A549 (cell line): ENCODE results near the gene MCTP1.

ENCODE experiments used
- BHLHE40 ChIP-seq: IDR thresholded peaks from 2 replicates; pipeline ENCODE4 v1.6.1; 2012; ENCODE audit warnings: low read depth, low read length, inconsistent platforms
- CBX2 ChIP-seq: fragments of 200-600 bp; sonication (generic); IDR thresholded peaks from 2 replicates; pipeline ENCODE4 v1.6.1; 2016; ENCODE audit warnings: low read depth, mild to moderate bottlenecking, borderline replicate concordance
- CEBPB ChIP-seq, 2 experiments: fragments of >200 bp in 1 of 2; sonication (Bioruptor Twin) in 1 of 2; formaldehyde crosslinking in 1 of 2; IDR thresholded peaks; 2 replicates each; pipeline ENCODE4 v1.6.1; 2012 to 2016
- ELK1 ChIP-seq: fragments of 150-350 bp; IDR thresholded peaks from 2 replicates; pipeline ENCODE4 v1.6.1; 2014; ENCODE audit warnings: low read depth, mild to moderate bottlenecking, low read length
- EP300 ChIP-seq, 2 experiments: fragments of >200 bp; sonication (Bioruptor Twin); formaldehyde crosslinking; IDR thresholded peaks; 2 replicates in 1 of 2; 3 replicates in 1 of 2; pipeline ENCODE4 v1.6.1; 2016 to 2017
- POLR2A ChIP-seq: IDR thresholded peaks from 2 replicates; pipeline ENCODE4 v1.6.1; 2012; ENCODE audit warnings: mild to moderate bottlenecking, low read length
- SREBF2 ChIP-seq: fragments of 450-650 bp; IDR thresholded peaks from 2 replicates; pipeline ENCODE4 v1.6.1; 2014; ENCODE audit warnings: mild to moderate bottlenecking, moderate library complexity
- ZSCAN20 ChIP-seq: fragments of 250-450 bp; sonication (Bioruptor Pico); IDR thresholded peaks from 2 replicates; pipeline ENCODE4 v1.8.0; 2022; ENCODE audit warnings: mild to moderate bottlenecking, moderate library complexity
- TF ChIP-seq, protein P1 (sequence below): fragments of >200 bp; sonication (Bioruptor Twin); formaldehyde crosslinking; IDR thresholded peaks from 3 replicates; pipeline ENCODE4 v1.5.1; 2016
- TF ChIP-seq, protein P2 (sequence below): fragments of 200-600 bp; sonication (generic); IDR thresholded peaks from 2 replicates; pipeline ENCODE4 v1.6.1; 2016; ENCODE audit warnings: antibody characterized with exemption, mild to moderate bottlenecking, moderate library complexity

DNA sequence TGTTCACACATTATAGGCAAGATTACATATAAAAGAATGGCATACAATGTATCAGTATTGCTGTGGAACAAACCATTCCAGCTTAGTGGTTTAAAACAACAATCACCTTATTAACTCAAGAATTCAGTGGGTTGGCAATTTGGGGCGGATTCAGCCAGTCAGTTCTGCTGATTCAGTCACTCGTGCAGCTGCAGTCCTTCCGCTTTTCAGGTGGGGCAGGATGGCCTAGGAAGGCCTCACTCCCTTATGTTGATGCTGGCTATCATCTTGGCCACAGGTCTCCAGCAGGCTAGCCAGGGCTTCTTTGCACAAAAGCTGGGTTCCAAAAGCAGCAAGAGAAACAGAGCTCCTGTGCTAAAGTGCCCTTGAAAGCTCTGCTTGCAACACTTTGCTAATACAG lies 150.6 kb downstream of the MCTP1 start:
- TF ChIP-seq SREBF2: no peak
- TF ChIP-seq ELK1: no peak
- TF ChIP-seq, protein P1, sequence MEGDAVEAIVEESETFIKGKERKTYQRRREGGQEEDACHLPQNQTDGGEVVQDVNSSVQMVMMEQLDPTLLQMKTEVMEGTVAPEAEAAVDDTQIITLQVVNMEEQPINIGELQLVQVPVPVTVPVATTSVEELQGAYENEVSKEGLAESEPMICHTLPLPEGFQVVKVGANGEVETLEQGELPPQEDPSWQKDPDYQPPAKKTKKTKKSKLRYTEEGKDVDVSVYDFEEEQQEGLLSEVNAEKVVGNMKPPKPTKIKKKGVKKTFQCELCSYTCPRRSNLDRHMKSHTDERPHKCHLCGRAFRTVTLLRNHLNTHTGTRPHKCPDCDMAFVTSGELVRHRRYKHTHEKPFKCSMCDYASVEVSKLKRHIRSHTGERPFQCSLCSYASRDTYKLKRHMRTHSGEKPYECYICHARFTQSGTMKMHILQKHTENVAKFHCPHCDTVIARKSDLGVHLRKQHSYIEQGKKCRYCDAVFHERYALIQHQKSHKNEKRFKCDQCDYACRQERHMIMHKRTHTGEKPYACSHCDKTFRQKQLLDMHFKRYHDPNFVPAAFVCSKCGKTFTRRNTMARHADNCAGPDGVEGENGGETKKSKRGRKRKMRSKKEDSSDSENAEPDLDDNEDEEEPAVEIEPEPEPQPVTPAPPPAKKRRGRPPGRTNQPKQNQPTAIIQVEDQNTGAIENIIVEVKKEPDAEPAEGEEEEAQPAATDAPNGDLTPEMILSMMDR: no peak
- TF ChIP-seq ZSCAN20: no peak
- TF ChIP-seq, protein P2, sequence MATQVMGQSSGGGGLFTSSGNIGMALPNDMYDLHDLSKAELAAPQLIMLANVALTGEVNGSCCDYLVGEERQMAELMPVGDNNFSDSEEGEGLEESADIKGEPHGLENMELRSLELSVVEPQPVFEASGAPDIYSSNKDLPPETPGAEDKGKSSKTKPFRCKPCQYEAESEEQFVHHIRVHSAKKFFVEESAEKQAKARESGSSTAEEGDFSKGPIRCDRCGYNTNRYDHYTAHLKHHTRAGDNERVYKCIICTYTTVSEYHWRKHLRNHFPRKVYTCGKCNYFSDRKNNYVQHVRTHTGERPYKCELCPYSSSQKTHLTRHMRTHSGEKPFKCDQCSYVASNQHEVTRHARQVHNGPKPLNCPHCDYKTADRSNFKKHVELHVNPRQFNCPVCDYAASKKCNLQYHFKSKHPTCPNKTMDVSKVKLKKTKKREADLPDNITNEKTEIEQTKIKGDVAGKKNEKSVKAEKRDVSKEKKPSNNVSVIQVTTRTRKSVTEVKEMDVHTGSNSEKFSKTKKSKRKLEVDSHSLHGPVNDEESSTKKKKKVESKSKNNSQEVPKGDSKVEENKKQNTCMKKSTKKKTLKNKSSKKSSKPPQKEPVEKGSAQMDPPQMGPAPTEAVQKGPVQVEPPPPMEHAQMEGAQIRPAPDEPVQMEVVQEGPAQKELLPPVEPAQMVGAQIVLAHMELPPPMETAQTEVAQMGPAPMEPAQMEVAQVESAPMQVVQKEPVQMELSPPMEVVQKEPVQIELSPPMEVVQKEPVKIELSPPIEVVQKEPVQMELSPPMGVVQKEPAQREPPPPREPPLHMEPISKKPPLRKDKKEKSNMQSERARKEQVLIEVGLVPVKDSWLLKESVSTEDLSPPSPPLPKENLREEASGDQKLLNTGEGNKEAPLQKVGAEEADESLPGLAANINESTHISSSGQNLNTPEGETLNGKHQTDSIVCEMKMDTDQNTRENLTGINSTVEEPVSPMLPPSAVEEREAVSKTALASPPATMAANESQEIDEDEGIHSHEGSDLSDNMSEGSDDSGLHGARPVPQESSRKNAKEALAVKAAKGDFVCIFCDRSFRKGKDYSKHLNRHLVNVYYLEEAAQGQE: no peak
- no peak for TF ChIP-seq POLR2A
- no peak for TF ChIP-seq EP300 (IDR thresholded peaks at IDR 0.05)
- TF ChIP-seq CEBPB (IDR thresholded peaks at IDR 0.05): no peak
- TF ChIP-seq CBX2: no peak
- TF ChIP-seq BHLHE40: no peak
